SU-DHL-6 (cell line): Measurements from ENCODE around the gene TSHZ2.

Experiments used
- EZH2phosphoT487 ChIP-seq: fragments of 200-600 bp; sonication (generic), shearing (Covaris generic); conservative IDR thresholded peaks from 2 replicates; pipeline ENCODE4 v1.6.1; 2018; ENCODE audit warnings: mild to moderate bottlenecking, antibody characterized with exemption, low read length, moderate library complexity, mixed read lengths
- TF ChIP-seq, protein P1 (sequence below): fragments of 200-600 bp; sonication (generic); IDR thresholded peaks from one replicate; pipeline ENCODE4 v1.5.1; 2017; ENCODE audit warnings: antibody characterized with exemption, mild to moderate bottlenecking, low read length, moderate library complexity; ENCODE audit not compliant: insufficient read depth, poor library complexity, severe bottlenecking

DNA sequence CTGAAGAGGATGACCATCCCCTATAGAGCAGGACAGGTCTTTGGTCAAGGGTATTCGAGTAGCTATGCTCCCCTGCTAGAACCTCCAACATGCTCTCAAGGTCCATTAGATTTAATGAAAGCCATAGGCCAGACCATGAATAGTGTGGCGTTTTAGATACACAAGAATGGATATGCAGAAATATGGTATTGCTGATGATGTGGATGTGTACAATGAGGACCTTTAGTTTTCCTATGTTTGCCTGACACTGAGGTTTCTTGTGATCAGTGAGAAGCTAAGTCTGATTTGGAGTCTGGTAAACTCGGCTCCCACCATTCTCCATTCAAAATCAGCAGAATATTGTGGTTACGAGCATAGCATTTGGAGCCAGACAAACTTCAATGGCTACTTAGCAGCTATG lies 125.6 kb downstream of the TSHZ2 start:
- TF ChIP-seq, protein P1, sequence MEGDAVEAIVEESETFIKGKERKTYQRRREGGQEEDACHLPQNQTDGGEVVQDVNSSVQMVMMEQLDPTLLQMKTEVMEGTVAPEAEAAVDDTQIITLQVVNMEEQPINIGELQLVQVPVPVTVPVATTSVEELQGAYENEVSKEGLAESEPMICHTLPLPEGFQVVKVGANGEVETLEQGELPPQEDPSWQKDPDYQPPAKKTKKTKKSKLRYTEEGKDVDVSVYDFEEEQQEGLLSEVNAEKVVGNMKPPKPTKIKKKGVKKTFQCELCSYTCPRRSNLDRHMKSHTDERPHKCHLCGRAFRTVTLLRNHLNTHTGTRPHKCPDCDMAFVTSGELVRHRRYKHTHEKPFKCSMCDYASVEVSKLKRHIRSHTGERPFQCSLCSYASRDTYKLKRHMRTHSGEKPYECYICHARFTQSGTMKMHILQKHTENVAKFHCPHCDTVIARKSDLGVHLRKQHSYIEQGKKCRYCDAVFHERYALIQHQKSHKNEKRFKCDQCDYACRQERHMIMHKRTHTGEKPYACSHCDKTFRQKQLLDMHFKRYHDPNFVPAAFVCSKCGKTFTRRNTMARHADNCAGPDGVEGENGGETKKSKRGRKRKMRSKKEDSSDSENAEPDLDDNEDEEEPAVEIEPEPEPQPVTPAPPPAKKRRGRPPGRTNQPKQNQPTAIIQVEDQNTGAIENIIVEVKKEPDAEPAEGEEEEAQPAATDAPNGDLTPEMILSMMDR: no peak
- TF ChIP-seq EZH2phosphoT487: no peak
